K562 (cell line): ENCODE data around the gene SGMS1. TPM values are rescaled to one million over a fixed set of nuclear protein-coding genes. Genes with fewer than 3 reads are reported as not detected.

Experiments used
- GABPB2 ChIP-seq: fragments of 250-450 bp; sonication (Bioruptor Pico); conservative IDR thresholded peaks from 2 replicates; pipeline ENCODE4 v1.5.1; 2021; ENCODE audit warnings: mild to moderate bottlenecking
- GTF2E2 ChIP-seq: fragments of 200-800 bp; sonication (Bioruptor generic); IDR thresholded peaks from 2 replicates; pipeline ENCODE4 v1.6.1; 2016; ENCODE audit warnings: missing genetic modification characterization, missing compliant biosample characterization
- MEF2D ChIP-seq: conservative IDR thresholded peaks from 2 replicates; pipeline ENCODE4 v1.6.1; 2016; ENCODE audit warnings: low read depth, missing genetic modification characterization, missing compliant biosample characterization
- PHB2 ChIP-seq: fragments of 450-650 bp; IDR thresholded peaks from 2 replicates; pipeline ENCODE4 v1.6.1; 2017; ENCODE audit warnings: low read depth
- ZBTB9 ChIP-seq: fragments of 450-650 bp; formaldehyde crosslinking; IDR thresholded peaks from 2 replicates; pipeline ENCODE4 v1.4.0; 2020; ENCODE audit warnings: mild to moderate bottlenecking, moderate library complexity
- ZNF217 ChIP-seq: sonication (generic); formaldehyde crosslinking; IDR thresholded peaks from 2 replicates; pipeline ENCODE4 v1.8.0; 2022; ENCODE audit warnings: mild to moderate bottlenecking, missing genetic modification reagents
- ZNF75A ChIP-seq: fragments of 450-650 bp; formaldehyde crosslinking; IDR thresholded peaks from 2 replicates; pipeline ENCODE4 v1.4.0; 2020; ENCODE audit warnings: mild to moderate bottlenecking
- polyA plus RNA-seq, 8 experiments: library from polyadenylated mRNA; depleted of rRNA in 4 of 8; stranded (reverse) in 5 of 8; unstranded in 3 of 8; fragments of >200 nt; fragmentation: Nextera tagmentation in 2 of 8; fragmentation: Illumina TruSeq in 1 of 8; extraction: Ambion mirVana in 2 of 8; extraction: Trizol in 1 of 8; gene quantifications; 2 replicates each; pipeline versions ENCODE4 v1.2.1 to v1.2.3, GENCODE V29; 2011 to 2014; ENCODE audit warnings: inconsistent platforms in 1 of 8, missing spikeins in 1 of 8
- total RNA-seq, 7 experiments: library from RNA; depleted of rRNA in 6 of 7; stranded (reverse); fragments of >200 nt in 6 of 7; fragmentation: Illumina TruSeq in 2 of 7; extraction: Trizol in 2 of 7; gene quantifications; 2 replicates each; pipeline versions ENCODE4 v1.2.1 to v1.2.3, GENCODE V29; 2011 to 2021; ENCODE audit warnings: low replicate concordance in 1 of 7
- TF ChIP-seq, protein P1 (sequence below): fragments of 450-650 bp; IDR thresholded peaks from 2 replicates; pipeline ENCODE4 v1.6.1; 2016; ENCODE audit warnings: mild to moderate bottlenecking, moderate library complexity
- TF ChIP-seq, protein P2 (sequence below): sonication (generic); formaldehyde crosslinking; IDR thresholded peaks from 2 replicates; pipeline ENCODE4 v1.8.1; 2023; ENCODE audit warnings: missing genetic modification reagents, mild to moderate bottlenecking, borderline replicate concordance

The SGMS1 gene
- total and polyA plus RNA-seq, 9 of the 15 experiments (the other 6 are each of a cell fraction or from before 2014, with no cell fraction given), result 22.6 to 232 (median 82.2) TPM

GRCh38 chr10:50577681-50578350 is 45.9 kb downstream of the SGMS1 start (continued):
- TF ChIP-seq, protein P1, sequence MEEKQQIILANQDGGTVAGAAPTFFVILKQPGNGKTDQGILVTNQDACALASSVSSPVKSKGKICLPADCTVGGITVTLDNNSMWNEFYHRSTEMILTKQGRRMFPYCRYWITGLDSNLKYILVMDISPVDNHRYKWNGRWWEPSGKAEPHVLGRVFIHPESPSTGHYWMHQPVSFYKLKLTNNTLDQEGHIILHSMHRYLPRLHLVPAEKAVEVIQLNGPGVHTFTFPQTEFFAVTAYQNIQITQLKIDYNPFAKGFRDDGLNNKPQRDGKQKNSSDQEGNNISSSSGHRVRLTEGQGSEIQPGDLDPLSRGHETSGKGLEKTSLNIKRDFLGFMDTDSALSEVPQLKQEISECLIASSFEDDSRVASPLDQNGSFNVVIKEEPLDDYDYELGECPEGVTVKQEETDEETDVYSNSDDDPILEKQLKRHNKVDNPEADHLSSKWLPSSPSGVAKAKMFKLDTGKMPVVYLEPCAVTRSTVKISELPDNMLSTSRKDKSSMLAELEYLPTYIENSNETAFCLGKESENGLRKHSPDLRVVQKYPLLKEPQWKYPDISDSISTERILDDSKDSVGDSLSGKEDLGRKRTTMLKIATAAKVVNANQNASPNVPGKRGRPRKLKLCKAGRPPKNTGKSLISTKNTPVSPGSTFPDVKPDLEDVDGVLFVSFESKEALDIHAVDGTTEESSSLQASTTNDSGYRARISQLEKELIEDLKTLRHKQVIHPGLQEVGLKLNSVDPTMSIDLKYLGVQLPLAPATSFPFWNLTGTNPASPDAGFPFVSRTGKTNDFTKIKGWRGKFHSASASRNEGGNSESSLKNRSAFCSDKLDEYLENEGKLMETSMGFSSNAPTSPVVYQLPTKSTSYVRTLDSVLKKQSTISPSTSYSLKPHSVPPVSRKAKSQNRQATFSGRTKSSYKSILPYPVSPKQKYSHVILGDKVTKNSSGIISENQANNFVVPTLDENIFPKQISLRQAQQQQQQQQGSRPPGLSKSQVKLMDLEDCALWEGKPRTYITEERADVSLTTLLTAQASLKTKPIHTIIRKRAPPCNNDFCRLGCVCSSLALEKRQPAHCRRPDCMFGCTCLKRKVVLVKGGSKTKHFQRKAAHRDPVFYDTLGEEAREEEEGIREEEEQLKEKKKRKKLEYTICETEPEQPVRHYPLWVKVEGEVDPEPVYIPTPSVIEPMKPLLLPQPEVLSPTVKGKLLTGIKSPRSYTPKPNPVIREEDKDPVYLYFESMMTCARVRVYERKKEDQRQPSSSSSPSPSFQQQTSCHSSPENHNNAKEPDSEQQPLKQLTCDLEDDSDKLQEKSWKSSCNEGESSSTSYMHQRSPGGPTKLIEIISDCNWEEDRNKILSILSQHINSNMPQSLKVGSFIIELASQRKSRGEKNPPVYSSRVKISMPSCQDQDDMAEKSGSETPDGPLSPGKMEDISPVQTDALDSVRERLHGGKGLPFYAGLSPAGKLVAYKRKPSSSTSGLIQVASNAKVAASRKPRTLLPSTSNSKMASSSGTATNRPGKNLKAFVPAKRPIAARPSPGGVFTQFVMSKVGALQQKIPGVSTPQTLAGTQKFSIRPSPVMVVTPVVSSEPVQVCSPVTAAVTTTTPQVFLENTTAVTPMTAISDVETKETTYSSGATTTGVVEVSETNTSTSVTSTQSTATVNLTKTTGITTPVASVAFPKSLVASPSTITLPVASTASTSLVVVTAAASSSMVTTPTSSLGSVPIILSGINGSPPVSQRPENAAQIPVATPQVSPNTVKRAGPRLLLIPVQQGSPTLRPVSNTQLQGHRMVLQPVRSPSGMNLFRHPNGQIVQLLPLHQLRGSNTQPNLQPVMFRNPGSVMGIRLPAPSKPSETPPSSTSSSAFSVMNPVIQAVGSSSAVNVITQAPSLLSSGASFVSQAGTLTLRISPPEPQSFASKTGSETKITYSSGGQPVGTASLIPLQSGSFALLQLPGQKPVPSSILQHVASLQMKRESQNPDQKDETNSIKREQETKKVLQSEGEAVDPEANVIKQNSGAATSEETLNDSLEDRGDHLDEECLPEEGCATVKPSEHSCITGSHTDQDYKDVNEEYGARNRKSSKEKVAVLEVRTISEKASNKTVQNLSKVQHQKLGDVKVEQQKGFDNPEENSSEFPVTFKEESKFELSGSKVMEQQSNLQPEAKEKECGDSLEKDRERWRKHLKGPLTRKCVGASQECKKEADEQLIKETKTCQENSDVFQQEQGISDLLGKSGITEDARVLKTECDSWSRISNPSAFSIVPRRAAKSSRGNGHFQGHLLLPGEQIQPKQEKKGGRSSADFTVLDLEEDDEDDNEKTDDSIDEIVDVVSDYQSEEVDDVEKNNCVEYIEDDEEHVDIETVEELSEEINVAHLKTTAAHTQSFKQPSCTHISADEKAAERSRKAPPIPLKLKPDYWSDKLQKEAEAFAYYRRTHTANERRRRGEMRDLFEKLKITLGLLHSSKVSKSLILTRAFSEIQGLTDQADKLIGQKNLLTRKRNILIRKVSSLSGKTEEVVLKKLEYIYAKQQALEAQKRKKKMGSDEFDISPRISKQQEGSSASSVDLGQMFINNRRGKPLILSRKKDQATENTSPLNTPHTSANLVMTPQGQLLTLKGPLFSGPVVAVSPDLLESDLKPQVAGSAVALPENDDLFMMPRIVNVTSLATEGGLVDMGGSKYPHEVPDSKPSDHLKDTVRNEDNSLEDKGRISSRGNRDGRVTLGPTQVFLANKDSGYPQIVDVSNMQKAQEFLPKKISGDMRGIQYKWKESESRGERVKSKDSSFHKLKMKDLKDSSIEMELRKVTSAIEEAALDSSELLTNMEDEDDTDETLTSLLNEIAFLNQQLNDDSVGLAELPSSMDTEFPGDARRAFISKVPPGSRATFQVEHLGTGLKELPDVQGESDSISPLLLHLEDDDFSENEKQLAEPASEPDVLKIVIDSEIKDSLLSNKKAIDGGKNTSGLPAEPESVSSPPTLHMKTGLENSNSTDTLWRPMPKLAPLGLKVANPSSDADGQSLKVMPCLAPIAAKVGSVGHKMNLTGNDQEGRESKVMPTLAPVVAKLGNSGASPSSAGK, result peak; percentile 65; the same call in 1 of the 2 replicates
- peak; percentile 33; the same call in 1 of the 2 replicates for TF ChIP-seq ZBTB9 (CRISPR knock-in tag)
- no peak for TF ChIP-seq GABPB2 (CRISPR knock-in tag)
- TF ChIP-seq ZNF217 (CRISPR knock-in tag), result no peak
- no peak; the same call in 1 of the 2 replicates for TF ChIP-seq GTF2E2 (tag)
- TF ChIP-seq ZNF75A (CRISPR knock-in tag), result no peak
- TF ChIP-seq, protein P2, sequence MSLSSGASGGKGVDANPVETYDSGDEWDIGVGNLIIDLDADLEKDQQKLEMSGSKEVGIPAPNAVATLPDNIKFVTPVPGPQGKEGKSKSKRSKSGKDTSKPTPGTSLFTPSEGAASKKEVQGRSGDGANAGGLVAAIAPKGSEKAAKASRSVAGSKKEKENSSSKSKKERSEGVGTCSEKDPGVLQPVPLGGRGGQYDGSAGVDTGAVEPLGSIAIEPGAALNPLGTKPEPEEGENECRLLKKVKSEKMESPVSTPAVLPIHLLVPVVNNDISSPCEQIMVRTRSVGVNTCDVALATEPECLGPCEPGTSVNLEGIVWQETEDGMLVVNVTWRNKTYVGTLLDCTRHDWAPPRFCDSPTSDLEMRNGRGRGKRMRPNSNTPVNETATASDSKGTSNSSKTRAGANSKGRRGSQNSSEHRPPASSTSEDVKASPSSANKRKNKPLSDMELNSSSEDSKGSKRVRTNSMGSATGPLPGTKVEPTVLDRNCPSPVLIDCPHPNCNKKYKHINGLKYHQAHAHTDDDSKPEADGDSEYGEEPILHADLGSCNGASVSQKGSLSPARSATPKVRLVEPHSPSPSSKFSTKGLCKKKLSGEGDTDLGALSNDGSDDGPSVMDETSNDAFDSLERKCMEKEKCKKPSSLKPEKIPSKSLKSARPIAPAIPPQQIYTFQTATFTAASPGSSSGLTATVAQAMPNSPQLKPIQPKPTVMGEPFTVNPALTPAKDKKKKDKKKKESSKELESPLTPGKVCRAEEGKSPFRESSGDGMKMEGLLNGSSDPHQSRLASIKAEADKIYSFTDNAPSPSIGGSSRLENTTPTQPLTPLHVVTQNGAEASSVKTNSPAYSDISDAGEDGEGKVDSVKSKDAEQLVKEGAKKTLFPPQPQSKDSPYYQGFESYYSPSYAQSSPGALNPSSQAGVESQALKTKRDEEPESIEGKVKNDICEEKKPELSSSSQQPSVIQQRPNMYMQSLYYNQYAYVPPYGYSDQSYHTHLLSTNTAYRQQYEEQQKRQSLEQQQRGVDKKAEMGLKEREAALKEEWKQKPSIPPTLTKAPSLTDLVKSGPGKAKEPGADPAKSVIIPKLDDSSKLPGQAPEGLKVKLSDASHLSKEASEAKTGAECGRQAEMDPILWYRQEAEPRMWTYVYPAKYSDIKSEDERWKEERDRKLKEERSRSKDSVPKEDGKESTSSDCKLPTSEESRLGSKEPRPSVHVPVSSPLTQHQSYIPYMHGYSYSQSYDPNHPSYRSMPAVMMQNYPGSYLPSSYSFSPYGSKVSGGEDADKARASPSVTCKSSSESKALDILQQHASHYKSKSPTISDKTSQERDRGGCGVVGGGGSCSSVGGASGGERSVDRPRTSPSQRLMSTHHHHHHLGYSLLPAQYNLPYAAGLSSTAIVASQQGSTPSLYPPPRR (CRISPR knock-in tag), result no peak
- TF ChIP-seq MEF2D (tag), result peak; percentile 65; the same call in 1 of the 2 replicates
- TF ChIP-seq PHB2, result 0 out of 2 replicates have a peak, but pooled peaks have one; percentile 51
